Right lobe of liver (tissue), 6 donors: Measurements from ENCODE around the gene MAG. TPM values are rescaled to one million over a fixed set of nuclear protein-coding genes. Genes with fewer than 3 reads are reported as not detected.

Experiments used
- ATAC-seq, 4 donors: fragments of 200-7000 bp; cut with Tn5 transposase; one replicate each; pipeline ENCODE4 v1.9.1; 2020; ENCODE audit warnings: mild to moderate bottlenecking in 4 of 4, moderate library complexity in 4 of 4
- DNase-seq, 3 donors: peaks; one replicate each; pipeline ENCODE4 v3.0.0-alpha.2; 2020
- H3K27ac ChIP-seq, 3 donors: fragments of 200-600 bp; one replicate each; pipeline ENCODE4 v1.8.0; 2022
- H3K27me3 ChIP-seq, 2 donors: fragments of 200-600 bp; one replicate each; pipeline ENCODE4 v1.8.0; 2022
- H3K36me3 ChIP-seq, 4 donors: fragments of 200-600 bp; sonication (generic) in 1 of 4; one replicate each; pipeline versions ENCODE4 v1.5.1 to v1.8.0; 2017 to 2022; ENCODE audit warnings: control low read depth in 1 of 4
- H3K4me1 ChIP-seq, 4 donors: fragments of 200-600 bp; sonication (generic) in 1 of 4; one replicate each; pipeline versions ENCODE4 v1.5.1 to v1.8.0; 2017 to 2022; ENCODE audit warnings: control low read depth in 1 of 4
- H3K4me3 ChIP-seq, 3 donors: fragments of 200-600 bp; one replicate each; pipeline ENCODE4 v1.8.0; 2022
- H3K9me3 ChIP-seq, 4 donors: fragments of 200-600 bp; sonication (generic) in 1 of 4; one replicate each; pipeline versions ENCODE4 v1.5.1 to v1.8.0; 2017 to 2022; ENCODE audit warnings: control low read depth in 1 of 4
- POLR2A ChIP-seq: fragments of 450-650 bp; IDR thresholded peaks from one replicate; pipeline ENCODE4 v1.6.1; 2017; ENCODE audit warnings: antibody characterized with exemption, mild to moderate bottlenecking
- WGBS: methylation state at CpG from one replicate; pipeline ENCODE4 v1.1.6; 2018; ENCODE audit warnings: low coverage, low lambda C conversion rate; ENCODE audit not compliant: insufficient coverage; ENCODE audit errors: missing lambda C conversion rate; 5-methylcytosine and 5-hydroxymethylcytosine counted together
- intact Hi-C, 2 donors: fragments of 100-400 bp; cut with DNase I; formaldehyde crosslinking; loops; one replicate each; pipeline versions ENCODE4 v1.11.2 to v1.14.1; 2022
- total RNA-seq, 6 experiments: library from RNA; depleted of rRNA in 2 of 6; stranded (reverse); fragments of >200 nt in 2 of 6; fragmentation: NEBNext Ultra II Directional in 3 of 6; extraction: Animal tissue kit (Norgen Biotek cat#: 25700) in 3 of 6; gene quantifications; one replicate each; pipeline versions ENCODE4 v1.1.0 to v1.2.4, GENCODE V29; 2016 to 2023
- TF ChIP-seq, protein P1 (sequence below), 4 donors: fragments of 200-600 bp in 3 of 4; fragments of 450-650 bp in 1 of 4; IDR thresholded peaks; one replicate each; pipeline versions ENCODE4 v1.5.1 to v1.8.0; 2016 to 2022; ENCODE audit warnings: antibody characterized with exemption in 4 of 4, mild to moderate bottlenecking in 2 of 4
- donor health status: DM: no; HTN: yes; CAD: no.
- donor health status: DM: no; HTN: no; CAD: no.
- donor health status: DM: no; HTN: no; CAD: no.
- donor health status: DM: no; HTN: yes; CAD: no.
- donor health status: DM: no; HTN: yes; CAD: no.

MAG gene
- total RNA-seq, 6 experiments from 2014 or later: 0.40 TPM; not detected in 5

DNA sequence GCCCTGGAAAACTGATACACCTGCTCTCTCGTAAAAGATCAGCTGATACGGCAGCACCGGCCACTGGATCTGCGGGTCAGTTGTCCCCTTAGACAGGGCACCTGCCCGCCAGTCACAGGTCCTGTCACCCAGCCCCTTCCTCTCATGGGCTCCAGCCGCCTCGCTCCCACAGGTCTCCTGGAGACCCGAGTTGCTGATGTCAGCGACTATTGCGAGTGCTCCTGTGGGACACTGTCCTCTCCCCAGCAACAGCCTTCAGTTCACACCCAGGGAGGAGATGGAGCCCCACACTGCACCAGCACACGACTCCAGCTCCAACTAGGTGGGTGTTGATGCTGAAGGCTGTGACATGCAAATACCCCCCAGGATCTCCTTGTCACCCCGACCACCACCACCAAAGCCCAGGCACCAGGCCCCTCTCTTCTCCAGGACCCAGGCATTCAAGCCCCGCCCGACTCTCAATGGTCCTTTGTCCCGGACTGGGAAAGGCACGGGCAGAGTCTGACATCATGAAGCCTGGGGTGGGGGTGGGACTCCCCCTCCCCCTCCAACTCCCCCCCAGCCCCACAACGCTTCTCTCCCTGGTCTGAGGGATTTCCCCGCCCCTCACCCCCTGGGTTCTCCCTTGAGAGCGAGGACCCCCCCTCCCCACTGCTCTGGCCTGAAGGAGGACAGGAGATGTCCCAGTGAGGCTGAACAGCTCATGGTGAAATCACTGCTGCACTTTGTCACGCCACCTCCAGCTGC, 1.4 kb upstream of the MAG start:
- Histone ChIP-seq H3K27me3 (no peaks in the 10 kb centered on the region), H3K27ac (no peak overlapping the region)
- no peak for ATAC-seq

GRCh38 chr19:35291259-35291658, 702 bp upstream of the MAG start:
- ATAC-seq (no peak), DNase-seq (no peak)
- no peaks in the 10 kb centered on the region for H3K36me3 ChIP-seq
- intact Hi-C loops: no loop called here
- no peaks in the 10 kb centered on the region for H3K27me3 ChIP-seq
- H3K27ac ChIP-seq: no peak overlapping the region
- H3K4me1 ChIP-seq: no peaks in the 10 kb centered on the region
- no peak overlapping the region for H3K4me3 ChIP-seq
- H3K9me3 ChIP-seq: no peaks in the 10 kb centered on the region
- 78% methylated on average over 1 of the region's 6 CpGs for WGBS
- no peak for TF ChIP-seq POLR2A
- TF ChIP-seq, protein P1, sequence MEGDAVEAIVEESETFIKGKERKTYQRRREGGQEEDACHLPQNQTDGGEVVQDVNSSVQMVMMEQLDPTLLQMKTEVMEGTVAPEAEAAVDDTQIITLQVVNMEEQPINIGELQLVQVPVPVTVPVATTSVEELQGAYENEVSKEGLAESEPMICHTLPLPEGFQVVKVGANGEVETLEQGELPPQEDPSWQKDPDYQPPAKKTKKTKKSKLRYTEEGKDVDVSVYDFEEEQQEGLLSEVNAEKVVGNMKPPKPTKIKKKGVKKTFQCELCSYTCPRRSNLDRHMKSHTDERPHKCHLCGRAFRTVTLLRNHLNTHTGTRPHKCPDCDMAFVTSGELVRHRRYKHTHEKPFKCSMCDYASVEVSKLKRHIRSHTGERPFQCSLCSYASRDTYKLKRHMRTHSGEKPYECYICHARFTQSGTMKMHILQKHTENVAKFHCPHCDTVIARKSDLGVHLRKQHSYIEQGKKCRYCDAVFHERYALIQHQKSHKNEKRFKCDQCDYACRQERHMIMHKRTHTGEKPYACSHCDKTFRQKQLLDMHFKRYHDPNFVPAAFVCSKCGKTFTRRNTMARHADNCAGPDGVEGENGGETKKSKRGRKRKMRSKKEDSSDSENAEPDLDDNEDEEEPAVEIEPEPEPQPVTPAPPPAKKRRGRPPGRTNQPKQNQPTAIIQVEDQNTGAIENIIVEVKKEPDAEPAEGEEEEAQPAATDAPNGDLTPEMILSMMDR (IDR thresholded peaks at IDR 0.05): no peak

More for the DNA sequence above, 1.4 kb upstream of the MAG start:
- Histone ChIP-seq H3K4me3 (no peak overlapping the region), H3K4me1 (no peaks in the 10 kb centered on the region), H3K9me3 (no peaks in the 10 kb centered on the region), H3K36me3 (no peaks in the 10 kb centered on the region)
- intact Hi-C loops: no loop called here
- WGBS: 66% methylated on average over 7 of the region's 20 CpGs
- no peak for TF ChIP-seq POLR2A
- TF ChIP-seq, protein P1 (IDR thresholded peaks at IDR 0.05): no peak
- no peak for DNase-seq

DNA sequence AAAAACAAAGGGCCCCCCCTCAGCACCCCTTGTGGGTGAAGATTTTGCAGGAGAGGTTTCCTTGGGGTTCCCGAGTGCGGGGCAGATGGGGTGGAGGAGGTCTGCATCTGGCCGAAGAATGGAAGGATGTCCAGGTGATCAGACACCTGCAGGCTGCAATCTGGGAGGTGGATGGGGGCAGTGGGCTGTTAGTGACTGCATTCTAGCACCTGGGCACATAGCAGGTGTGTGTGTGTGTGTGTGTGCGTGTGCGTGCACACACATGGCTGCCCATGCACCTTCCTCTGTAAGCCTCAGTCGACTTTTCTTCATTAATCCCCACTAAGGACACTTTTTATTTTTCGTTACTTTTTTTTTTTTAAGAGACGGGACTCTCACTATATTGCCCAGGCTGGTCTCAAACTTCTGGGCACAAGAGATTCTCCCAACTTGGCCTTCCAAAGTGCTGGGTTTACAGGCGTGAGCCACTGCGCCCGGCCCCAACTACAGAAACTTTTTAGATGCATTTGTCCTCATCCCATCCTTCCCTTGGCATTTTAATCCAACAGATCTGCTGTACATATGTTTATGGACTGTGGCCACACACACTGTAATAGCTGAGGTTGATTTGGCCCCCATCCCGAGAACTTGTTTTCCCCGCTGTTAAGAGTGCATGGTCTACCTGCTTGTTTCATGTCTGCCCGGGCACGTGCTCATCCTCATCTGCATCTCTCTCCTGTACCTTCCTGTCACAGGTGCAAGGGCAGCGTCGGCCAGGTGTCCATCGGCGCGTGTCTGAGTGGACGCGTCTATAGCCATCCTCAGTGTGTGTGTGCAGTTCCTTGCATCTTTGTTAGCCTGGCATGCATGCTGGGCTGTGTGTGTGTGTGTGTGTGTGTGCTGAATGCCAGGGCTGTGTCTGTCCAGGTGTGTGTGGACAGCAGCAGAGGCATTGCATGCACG, 731 bp downstream of the MAG start:
- 66% methylated on average over 16 of the region's 23 CpGs for WGBS
- ATAC-seq: no peak
- Histone ChIP-seq H3K4me1 (no peaks in the 10 kb centered on the region), H3K36me3 (no peaks in the 10 kb centered on the region), H3K27ac (no peak overlapping the region), H3K27me3 (no peaks in the 10 kb centered on the region), H3K9me3 (no peaks in the 10 kb centered on the region), H3K4me3 (no peak overlapping the region)
- no peak for TF ChIP-seq POLR2A
- TF ChIP-seq, protein P1 (IDR thresholded peaks at IDR 0.05): no peak
- no peak for DNase-seq
- intact Hi-C loops: no loop called here

GRCh38 chr19:35293363-35293739, 1.4 kb downstream of the MAG start:
- TF ChIP-seq, protein P1 (IDR thresholded peaks at IDR 0.05): no peak
- no peak for TF ChIP-seq POLR2A
- no peaks in the 10 kb centered on the region for H3K27me3 ChIP-seq
- H3K27ac ChIP-seq: no peak overlapping the region
- no peak for DNase-seq
- no peaks in the 10 kb centered on the region for H3K36me3 ChIP-seq
- no peaks in the 10 kb centered on the region for H3K9me3 ChIP-seq
- intact Hi-C loops: no loop called here
- H3K4me1 ChIP-seq: no peaks in the 10 kb centered on the region
- 58% methylated on average over 4 of the region's 7 CpGs for WGBS
- ATAC-seq: no peak
- H3K4me3 ChIP-seq: no peak overlapping the region
